Measurements from ENCODE around the gene ADARB1.

Gene ADARB1

DNA sequence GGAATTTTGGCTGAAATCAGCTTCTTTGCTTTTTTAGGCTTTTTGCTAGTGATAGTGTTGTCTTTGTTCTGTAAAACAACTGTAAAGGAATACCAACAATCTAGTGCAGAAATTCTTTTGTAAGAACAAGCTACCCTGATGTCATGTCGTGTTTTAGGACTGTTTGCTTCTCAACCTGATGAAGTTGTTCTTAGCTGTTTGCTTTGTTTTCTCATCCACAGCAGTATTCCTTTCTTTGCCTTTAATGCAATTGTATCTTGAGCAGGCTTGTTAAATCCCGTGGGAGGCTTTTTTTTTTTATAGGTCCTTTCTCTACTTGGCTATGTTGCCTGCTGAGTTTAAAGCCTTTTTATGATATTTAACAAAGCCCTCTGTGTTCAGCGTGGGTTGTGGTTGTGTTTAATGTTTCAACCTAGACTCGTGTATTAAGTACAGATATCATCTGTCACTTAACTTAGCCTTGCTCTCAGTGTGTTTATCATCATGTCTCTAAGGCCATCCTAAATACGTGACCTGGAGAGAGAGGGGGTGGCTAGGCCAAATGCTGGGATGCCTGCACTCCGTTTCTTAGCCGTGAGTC, 31.6 kb downstream of the ADARB1 start:
- ChIA-PET POLR2A (no interaction called here), CTCF (interaction anchor here (0.8 to 5.3 kb wide), 6 partner anchors 9 to 31 kb away, joined by 3 to 47 read pairs (median 10); no protein-coding TSS in a partner anchor)
- DNase-seq (ENCODE audit: low read depth, low spot score): no peak
- no peak for TF ChIP-seq CTCF (IDR thresholded peaks at IDR 0.05; ENCODE audit: insufficient read depth, low read length, missing control alignments)
- no peak overlapping the region for H3K4me3 ChIP-seq (ENCODE audit: low read depth, low read length)

DNA sequence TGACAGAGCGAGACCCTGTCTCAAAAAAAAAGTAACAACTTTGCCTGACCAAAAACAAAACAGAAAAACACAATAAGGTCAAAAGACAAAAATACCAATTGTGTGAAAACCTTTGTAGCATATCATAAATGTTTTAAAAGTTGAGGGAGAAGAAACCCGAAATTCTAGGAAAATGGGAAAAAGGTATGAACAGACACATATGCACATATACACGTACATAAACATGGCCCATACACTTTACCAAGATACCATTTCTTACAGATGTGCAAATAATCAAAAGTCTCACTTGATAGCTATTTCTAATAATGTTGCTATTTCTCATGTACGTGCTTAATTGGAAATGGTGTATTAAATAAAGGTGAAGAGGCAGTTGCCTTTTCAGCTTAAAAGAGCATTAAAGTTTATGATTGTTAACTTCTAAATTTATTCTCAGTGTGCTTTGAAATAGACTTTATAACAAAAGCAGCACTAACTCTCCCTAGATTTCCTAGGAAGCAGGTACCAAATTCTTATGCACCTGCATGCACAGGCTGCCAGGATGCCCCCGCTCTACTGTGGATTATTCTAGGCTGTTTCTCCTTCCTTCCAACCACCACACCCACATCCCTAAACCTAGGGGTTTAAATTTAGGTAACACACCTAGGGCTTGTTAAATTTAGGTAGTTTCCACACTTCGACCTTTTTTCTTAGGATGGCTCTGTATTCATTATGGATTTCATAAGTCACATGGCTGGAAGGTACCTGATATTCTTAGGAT, 33.8 kb downstream of the ADARB1 start:
- ChIA-PET POLR2A (no interaction called here), CTCF (interaction anchor here (0.7 to 5.3 kb wide), 6 partner anchors 11 to 33 kb away, joined by 3 to 47 read pairs (median 12); no protein-coding TSS in a partner anchor)
- H3K4me3 ChIP-seq (ENCODE audit: low read depth, low read length): no peak overlapping the region
- no peak for DNase-seq (ENCODE audit: low read depth, low spot score)
- no peak for TF ChIP-seq CTCF (IDR thresholded peaks at IDR 0.05; ENCODE audit: insufficient read depth, low read length, missing control alignments)

DNA sequence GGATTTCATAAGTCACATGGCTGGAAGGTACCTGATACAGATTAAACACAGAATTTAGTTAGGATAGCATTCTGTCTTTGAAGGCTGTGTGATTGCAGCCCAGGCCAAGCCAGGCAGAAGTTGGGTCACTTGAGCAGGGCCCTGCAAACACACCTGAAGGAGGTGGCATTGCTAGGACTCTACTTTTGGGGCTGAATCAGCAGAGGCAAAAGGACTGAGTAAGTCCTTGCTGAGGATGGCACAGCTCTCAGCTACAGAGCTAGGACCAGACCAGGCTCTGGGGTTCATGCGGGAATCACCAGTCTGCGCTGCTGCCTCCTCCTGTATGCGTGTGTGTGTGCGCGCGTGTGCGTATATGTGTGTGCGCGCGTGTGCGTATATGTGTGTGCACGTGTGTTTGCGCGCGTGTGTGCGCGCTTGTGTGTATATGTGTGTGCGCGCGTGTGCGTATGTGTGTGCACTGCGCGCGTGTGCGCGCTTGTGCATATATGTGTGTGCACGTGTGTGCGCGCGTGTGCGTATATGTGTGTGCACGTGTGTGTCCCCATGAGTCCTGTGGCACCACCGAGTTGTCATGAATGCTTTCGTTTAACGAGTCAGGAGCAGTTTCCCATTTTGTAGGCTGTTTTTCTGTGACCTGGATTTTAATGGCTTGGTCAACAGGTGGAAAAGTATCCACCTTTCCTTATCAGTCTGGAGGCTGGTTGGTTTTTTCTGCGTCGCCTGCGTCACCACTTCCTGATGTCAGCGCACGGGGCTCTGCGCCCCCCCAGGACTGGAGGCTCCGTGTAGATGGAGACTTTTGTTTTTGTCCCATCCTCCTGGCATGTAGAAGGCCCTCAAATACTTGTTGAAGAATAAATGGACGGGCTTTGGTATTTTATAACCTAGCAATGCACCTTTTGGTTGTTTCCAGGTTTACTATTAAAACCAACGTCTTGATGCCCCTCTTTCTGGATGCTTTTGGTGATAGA, 34.7 kb downstream of the ADARB1 start:
- no peak for TF ChIP-seq CTCF (IDR thresholded peaks at IDR 0.05; ENCODE audit: insufficient read depth, low read length, missing control alignments)
- ChIA-PET POLR2A (no interaction called here), CTCF (interaction anchor here (1.5 to 5.3 kb wide), 5 partner anchors 11 to 32 kb away, joined by 4 to 47 read pairs (median 15); no protein-coding TSS in a partner anchor)
- DNase-seq (ENCODE audit: low read depth, low spot score): no peak
- no peak overlapping the region for H3K4me3 ChIP-seq (ENCODE audit: low read depth, low read length)

GRCh38 chr21:45109831-45110492, 35.6 kb downstream of the ADARB1 start:
- ChIA-PET CTCF (interaction anchor here (1.1 to 1.9 kb wide), 3 partner anchors 12 to 31 kb away, joined by 3 to 15 read pairs (median 5); no protein-coding TSS in a partner anchor), POLR2A (no interaction called here)
- no peak overlapping the region for H3K4me3 ChIP-seq (ENCODE audit: low read depth, low read length)
- no peak for DNase-seq (ENCODE audit: low read depth, low spot score)
- no peak for TF ChIP-seq CTCF (IDR thresholded peaks at IDR 0.05; ENCODE audit: insufficient read depth, low read length, missing control alignments)

DNA sequence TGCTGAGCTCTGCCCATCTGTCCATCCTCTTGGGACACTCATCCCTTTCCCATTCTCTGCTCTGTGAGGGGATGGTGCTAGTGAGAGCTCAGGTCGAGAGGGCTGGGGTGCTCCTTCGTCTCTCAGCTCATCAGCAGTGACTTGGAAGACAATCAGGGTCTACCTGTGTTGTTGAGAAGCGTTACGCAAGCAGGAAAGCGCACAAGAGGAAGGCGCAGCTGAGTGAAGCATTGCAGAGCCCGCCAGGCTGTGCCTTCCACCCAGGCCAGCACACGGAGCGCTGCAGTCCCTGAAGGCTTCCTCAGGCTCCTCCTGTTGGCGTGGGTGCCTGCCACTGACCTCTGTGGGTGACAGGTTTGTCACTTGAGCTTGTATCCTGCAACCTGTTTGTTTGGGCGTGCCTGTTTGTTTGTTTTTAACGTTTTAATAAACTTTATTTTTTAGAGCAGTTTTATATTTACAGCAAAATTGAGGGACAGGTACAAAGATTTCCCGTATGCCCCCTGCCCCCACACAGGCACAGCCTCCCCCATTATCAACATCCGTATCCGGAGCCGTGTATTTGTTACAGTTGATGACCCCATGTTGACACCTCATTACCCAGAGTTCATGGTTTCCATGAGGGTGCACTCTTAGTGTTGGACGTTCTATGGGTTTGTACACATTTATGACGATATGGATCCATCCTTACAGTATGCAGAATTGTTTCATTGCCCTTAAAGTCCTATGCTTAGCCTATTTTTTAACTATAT, 36.7 kb downstream of the ADARB1 start:
- DNase-seq (ENCODE audit: low read depth, low spot score): no peak
- no peak for TF ChIP-seq CTCF (IDR thresholded peaks at IDR 0.05; ENCODE audit: insufficient read depth, low read length, missing control alignments)
- POLR2A ChIA-PET: no interaction called here
- H3K4me3 ChIP-seq (ENCODE audit: low read depth, low read length): no peak overlapping the region
- CTCF ChIA-PET: interaction anchor here (1.1 to 1.9 kb wide), 4 partner anchors 13 to 29 kb away, joined by 3 to 15 read pairs (median 7); no protein-coding TSS in a partner anchor
